K562 (cell line): ENCODE measurements around the gene CHD2. TPM values are rescaled to one million over a fixed set of nuclear protein-coding genes. Genes with fewer than 3 reads are reported as not detected.

Source experiments
- ATAC-seq: fragments of 200-7000 bp; cut with Tn5 transposase; 3 replicates; pipeline ENCODE4 v1.9.1; 2020; ENCODE audit warnings: moderate library complexity
- BruUV-seq: library from RNA; stranded (reverse); fragments of 400-500 nt; replicated peaks from 2 replicates; lab custom pipeline; 2021; lab: Mats Ljungman, UMichigan
- CTCF ChIA-PET: fragments of 300-600 bp; formaldehyde crosslinking; extraction: SDS; loops from one replicate; lab custom pipeline; 2021; ENCODE audit warnings: low intra/inter-chr PET ratio; lab: Yijun Ruan, JAX
- POLR2A ChIA-PET: fragments of 300-600, 350-650 bp; sonication (Branson Sonifier 250); formaldehyde crosslinking; extraction: SDS; loops from one replicate; lab custom pipeline; 2021; ENCODE audit warnings: antibody characterized with exemption, inconsistent platforms; lab: Yijun Ruan, JAX
- DNase-seq, 4 experiments: peaks; one replicate each; pipeline versions ENCODE4 v3.0.0 to v3.0.0-alpha.2; 2011 to 2018; ENCODE audit warnings: low spot score in 3 of 4, mixed read lengths in 3 of 4; ENCODE audit errors: extremely low read depth in 1 of 4
- FAIRE-seq: peaks from 2 replicates; lab custom pipeline; 2011; peaks lifted over from hg19 to GRCh38; lab: Jason Lieb, UNC
- H2AFZ ChIP-seq: 2 replicates; pipeline ENCODE4 v1.6.0; 2011; ENCODE audit warnings: low read depth, low read length, control low read depth, inconsistent platforms
- H3K27ac ChIP-seq: fragments of 200-600 bp; 3 replicates; pipeline ENCODE4 v1.8.0; 2011; ENCODE audit warnings: low read depth, mild to moderate bottlenecking, control low read depth, inconsistent platforms, low read length, moderate library complexity, mixed read lengths; ENCODE audit errors: extremely low read depth
- H3K27me3 ChIP-seq, 2 experiments: fragments of 300-600 bp in 1 of 2; 2 replicates in 1 of 2; 3 replicates in 1 of 2; pipeline versions ENCODE4 v1.6.0 to v1.8.0; 2011; ENCODE audit warnings: inconsistent platforms in 2 of 2, low read length in 2 of 2, mild to moderate bottlenecking in 1 of 2, mixed read lengths in 1 of 2, moderate library complexity in 1 of 2; ENCODE audit not compliant: control insufficient read depth in 2 of 2, insufficient read depth in 2 of 2
- H3K36me3 ChIP-seq: fragments of 300-600 bp; 3 replicates; pipeline ENCODE4 v1.8.0; 2011; ENCODE audit warnings: mild to moderate bottlenecking, low read length, inconsistent platforms; ENCODE audit not compliant: control insufficient read depth, insufficient read depth
- H3K4me1 ChIP-seq, 2 experiments: fragments of 200-600 bp in 1 of 2; replicated peaks in 1 of 2; 2 replicates in 1 of 2; 3 replicates in 1 of 2; pipeline versions ENCODE4 v1.5.1 to v1.8.0; 2011; ENCODE audit warnings: inconsistent platforms in 2 of 2, low read length in 2 of 2, mild to moderate bottlenecking in 1 of 2, mixed read lengths in 1 of 2, moderate library complexity in 1 of 2; ENCODE audit not compliant: control insufficient read depth in 2 of 2, insufficient read depth in 2 of 2
- H3K4me2 ChIP-seq: 2 replicates; pipeline ENCODE4 v1.6.1; 2011; ENCODE audit warnings: low read length, control low read depth, inconsistent platforms, mixed read lengths; ENCODE audit not compliant: insufficient read depth
- H3K4me3 ChIP-seq: fragments of 200-600 bp; sonication (generic), shearing (Covaris generic); 2 replicates; pipeline ENCODE4 v1.5.1; 2016; ENCODE audit warnings: control low read depth, inconsistent platforms
- H3K79me2 ChIP-seq: fragments of 200-600 bp; 3 replicates; pipeline ENCODE4 v1.8.0; 2011; ENCODE audit warnings: low read length, inconsistent platforms; ENCODE audit not compliant: control insufficient read depth, insufficient read depth
- H3K9ac ChIP-seq, 2 experiments: 2 replicates each; pipeline versions ENCODE4 v1.6.0 to v1.6.1; 2011; ENCODE audit warnings: low read depth in 2 of 2, low read length in 2 of 2, control low read depth in 1 of 2, inconsistent platforms in 1 of 2, mild to moderate bottlenecking in 1 of 2, mixed read lengths in 1 of 2; ENCODE audit not compliant: insufficient read depth in 1 of 2
- H3K9me1 ChIP-seq: one replicate; pipeline ENCODE4 v1.6.0; 2011; ENCODE audit warnings: inconsistent platforms, mild to moderate bottlenecking, low read length, moderate library complexity; ENCODE audit not compliant: control insufficient read depth, insufficient read depth
- H3K9me3 ChIP-seq: replicated peaks from 2 replicates; pipeline ENCODE4 v1.5.1; 2011; ENCODE audit warnings: low read depth, low read length, inconsistent platforms; ENCODE audit not compliant: control insufficient read depth, insufficient read depth
- H4K20me1 ChIP-seq: replicated peaks from 2 replicates; pipeline ENCODE4 v1.6.1; 2011; ENCODE audit warnings: low read length, inconsistent platforms, mixed read lengths; ENCODE audit not compliant: control insufficient read depth, insufficient read depth
- C11orf30 ChIP-seq: fragments of 450-650 bp; IDR thresholded peaks from 2 replicates; pipeline ENCODE4 v1.6.1; 2016; ENCODE audit warnings: low read depth, mild to moderate bottlenecking
- CBX8 ChIP-seq: fragments of 200-600 bp; sonication (generic); IDR thresholded peaks from 2 replicates; pipeline ENCODE4 v1.6.1; 2012; ENCODE audit warnings: borderline replicate concordance, mixed run types, low read depth, mild to moderate bottlenecking, moderate library complexity, mixed read lengths, low read length, control low read depth, inconsistent platforms; ENCODE audit not compliant: poor library complexity, severe bottlenecking; ENCODE audit errors: extremely low read depth
- CTBP1 ChIP-seq: fragments of 450-650 bp; IDR thresholded peaks from 2 replicates; pipeline ENCODE4 v1.6.1; 2016; ENCODE audit warnings: borderline replicate concordance
- DMBX1 ChIP-seq: fragments of 250-450 bp; sonication (Bioruptor Pico); IDR thresholded peaks from 2 replicates; pipeline ENCODE4 v1.8.0; 2022; ENCODE audit warnings: inconsistent platforms, mild to moderate bottlenecking, moderate library complexity, borderline replicate concordance
- EP300 ChIP-seq: IDR thresholded peaks from 2 replicates; pipeline ENCODE4 v1.6.1; 2012; ENCODE audit warnings: low read length, improper control_type of control experiment
- ETV1 ChIP-seq: fragments of 450-650 bp; conservative IDR thresholded peaks from 2 replicates; pipeline ENCODE4 v1.6.1; 2016; ENCODE audit warnings: missing genetic modification characterization, control low read depth, low read depth, missing compliant biosample characterization
- HDAC8 ChIP-seq: fragments of 450-650 bp; IDR thresholded peaks from 2 replicates; pipeline ENCODE4 v1.6.1; 2016; ENCODE audit warnings: mild to moderate bottlenecking, missing genetic modification characterization, moderate library complexity, missing compliant biosample characterization
- KDM2B ChIP-seq: fragments of 250-450 bp; sonication (Bioruptor Pico); IDR thresholded peaks from 2 replicates; pipeline ENCODE4 v1.8.0; 2021; ENCODE audit warnings: mild to moderate bottlenecking, moderate library complexity
- L3MBTL2 ChIP-seq: fragments of 450-650 bp; IDR thresholded peaks from 2 replicates; pipeline ENCODE4 v1.6.1; 2016; ENCODE audit warnings: mild to moderate bottlenecking, moderate library complexity
- MECOM ChIP-seq: fragments of 250-450 bp; sonication (Bioruptor Pico); IDR thresholded peaks from 2 replicates; pipeline ENCODE4 v1.8.0; 2022; ENCODE audit warnings: inconsistent platforms
- MEIS2 ChIP-seq: fragments of 450-650 bp; IDR thresholded peaks from 2 replicates; pipeline ENCODE4 v1.6.1; 2014; ENCODE audit warnings: mild to moderate bottlenecking; ENCODE audit not compliant: partially characterized antibody
- NFIX ChIP-seq: fragments of 250-450 bp; sonication (Bioruptor Pico); IDR thresholded peaks from 2 replicates; pipeline ENCODE4 v1.4.0; 2020; ENCODE audit warnings: low read depth, mild to moderate bottlenecking, moderate library complexity
- SMAD3 ChIP-seq: fragments of 450-650 bp; formaldehyde crosslinking; conservative IDR thresholded peaks from 2 replicates; pipeline ENCODE4 v1.4.0; 2020; ENCODE audit warnings: mild to moderate bottlenecking
- SMAD4 ChIP-seq: fragments of 250-450 bp; sonication (Bioruptor Pico); conservative IDR thresholded peaks from 2 replicates; pipeline ENCODE4 v1.8.0; 2021; ENCODE audit warnings: inconsistent platforms, mild to moderate bottlenecking, moderate library complexity
- SOX6 ChIP-seq: fragments of 450-650 bp; IDR thresholded peaks from 2 replicates; pipeline ENCODE4 v1.6.1; 2014; ENCODE audit warnings: mild to moderate bottlenecking
- TGIF2 ChIP-seq: sonication (generic); formaldehyde crosslinking; IDR thresholded peaks from 2 replicates; pipeline ENCODE4 v1.8.1; 2022; ENCODE audit warnings: mild to moderate bottlenecking, missing genetic modification reagents, moderate library complexity
- YBX1 ChIP-seq: fragments of 450-650 bp; IDR thresholded peaks from 2 replicates; pipeline ENCODE4 v1.7.1; 2016; ENCODE audit warnings: mild to moderate bottlenecking
- ZNF175 ChIP-seq: fragments of 200-800 bp; sonication (Bioruptor generic); IDR thresholded peaks from 2 replicates; pipeline ENCODE4 v1.6.1; 2016; ENCODE audit warnings: low read depth, mild to moderate bottlenecking, missing genetic modification characterization, missing compliant biosample characterization
- ZNF316 ChIP-seq: fragments of 450-650 bp; IDR thresholded peaks from 2 replicates; pipeline ENCODE4 v1.6.1; 2016
- ZNF644 ChIP-seq: fragments of 200-800 bp; sonication (Bioruptor generic); IDR thresholded peaks from 2 replicates; pipeline ENCODE4 v1.6.1; 2016; ENCODE audit warnings: low read depth, missing genetic modification characterization, missing compliant biosample characterization
- WGBS: fragments of 100-300 bp; shearing (Covaris generic); methylation state at CpG from one replicate; pipeline ENCODE4 v1.1.6; 2016; ENCODE audit warnings: low coverage, mixed read lengths; ENCODE audit not compliant: insufficient coverage; ENCODE audit errors: missing lambda C conversion rate; 5-methylcytosine and 5-hydroxymethylcytosine counted together
- in situ Hi-C: fragments of 300-500 bp; cut with MboI; formaldehyde crosslinking; loops from 4 replicates; pipeline ENCODE4 v1.15.0; 2018; ENCODE audit warnings: inconsistent platforms, mixed read lengths
- intact Hi-C: fragments of 100-400 bp; cut with micrococcal nuclease; formaldehyde crosslinking; loops from 2 replicates; pipeline ENCODE4 v1.14.2; 2022
- polyA plus RNA-seq, 8 experiments: library from polyadenylated mRNA; depleted of rRNA in 4 of 8; stranded (reverse) in 5 of 8; unstranded in 3 of 8; fragments of >200 nt; fragmentation: Nextera tagmentation in 2 of 8; fragmentation: Illumina TruSeq in 1 of 8; extraction: Ambion mirVana in 2 of 8; extraction: Trizol in 1 of 8; gene quantifications; 2 replicates each; pipeline versions ENCODE4 v1.2.1 to v1.2.3, GENCODE V29; 2011 to 2014; ENCODE audit warnings: inconsistent platforms in 1 of 8, missing spikeins in 1 of 8
- total RNA-seq, 7 experiments: library from RNA; depleted of rRNA in 6 of 7; stranded (reverse); fragments of >200 nt in 6 of 7; fragmentation: Illumina TruSeq in 2 of 7; extraction: Trizol in 2 of 7; gene quantifications; 2 replicates each; pipeline versions ENCODE4 v1.2.1 to v1.2.3, GENCODE V29; 2011 to 2021; ENCODE audit warnings: low replicate concordance in 1 of 7
- TF ChIP-seq, protein P1 (sequence below): sonication (generic); formaldehyde crosslinking; IDR thresholded peaks from 2 replicates; pipeline ENCODE4 v1.8.0; 2022; ENCODE audit warnings: mild to moderate bottlenecking, missing genetic modification reagents
- TF ChIP-seq, protein P2 (sequence below): fragments of 450-650 bp; IDR thresholded peaks from 2 replicates; pipeline ENCODE4 v1.6.1; 2016

The CHD2 gene
- total and polyA plus RNA-seq, 9 of the 15 experiments (the other 6 are each of a cell fraction or from before 2014, with no cell fraction given), result 38.9 to 70.8 (median 56.2) TPM

DNA sequence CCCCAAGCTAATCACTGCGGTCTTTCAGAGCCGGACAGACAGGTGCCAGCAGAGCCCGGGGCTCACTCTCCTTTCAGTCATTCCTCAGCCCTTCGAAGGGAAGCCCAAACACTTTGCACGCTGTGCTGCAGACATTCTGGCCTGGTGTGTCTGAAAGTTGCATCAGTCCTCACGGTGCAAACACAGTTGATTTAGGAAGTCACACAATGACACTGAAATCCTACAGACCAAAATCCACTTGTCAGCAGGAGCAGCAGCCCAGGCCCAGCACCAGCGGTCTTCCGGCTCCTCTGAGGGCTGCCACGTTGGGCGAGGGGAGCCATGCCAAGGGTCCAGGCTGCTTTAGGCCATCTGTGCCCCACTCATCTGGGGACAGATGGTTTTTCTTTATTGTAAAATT, 127.3 kb downstream of the CHD2 start:
- Histone ChIP-seq H3K9ac (no peak overlapping the region), H2AFZ (no peak overlapping the region), H3K36me3 (peaks cover 55% of the 10 kb centered on the region), H3K4me1 (peaks cover 0 to 20% of the 10 kb centered on the region in 2 experiments; a peak in 1 of 5 replicates), H3K27me3 (no peaks in the 10 kb centered on the region), H3K4me2 (no peak overlapping the region), H3K27ac (no peak overlapping the region; the same call in 2 of the 3 replicates), H3K4me3 (no peak overlapping the region), H3K79me2 (no peaks in the 10 kb centered on the region), H3K9me1 (no peaks in the 10 kb centered on the region), H3K9me3 (no peaks in the 10 kb centered on the region), H4K20me1 (peaks cover 22% of the 10 kb centered on the region)
- 78% methylated on average over 10 of the region's 10 CpGs for WGBS
- CTCF ChIA-PET, result no interaction called here
- intact Hi-C loops (no loop called here), in situ Hi-C loops (loop anchor here (25.0 kb wide), 1 partner anchor 1285 kb away; no protein-coding TSS in a partner anchor)
- ATAC-seq (peak; percentile 31), FAIRE-seq (no peak), DNase-seq (peak in 1 of 4 experiments; percentile 6)
- POLR2A ChIA-PET, result interaction anchor here (0.8 to 1.8 kb wide), 2 partner anchors 9 to 113 kb away, joined by 4 to 9 read pairs; no protein-coding TSS in a partner anchor
- no TSS peak for BruUV-seq
- TF ChIP-seq ETV1 (tag) (peak; percentile 30; the same call in 1 of the 2 replicates), MEIS2 (peak; percentile 19), C11orf30 (0 out of 2 replicates have a peak, but pooled peaks have one; percentile 3), DMBX1 (peak; percentile 69; the same call in 1 of the 2 replicates), L3MBTL2 (peak; percentile 94), ZNF175 (CRISPR knock-in tag) (peak; percentile 80; the same call in 1 of the 2 replicates), NFIX (no peak), YBX1 (no peak), SOX6 (0 out of 2 replicates have a peak, but pooled peaks have one; percentile 14), KDM2B (CRISPR knock-in tag) (no peak), SMAD4 (CRISPR knock-in tag) (peak; percentile 79), EP300 (peak; percentile 29; the same call in 1 of the 2 replicates), CTBP1 (peak; percentile 25; the same call in 1 of the 2 replicates), TGIF2 (CRISPR knock-in tag) (no peak), HDAC8 (peak; percentile 78; the same call in 1 of the 2 replicates), ZNF316 (no peak), MECOM (CRISPR knock-in tag) (no peak), SMAD3 (CRISPR knock-in tag) (no peak), CBX8 (no peak), ZNF644 (tag) (peak; percentile 36; the same call in 1 of the 2 replicates)
- TF ChIP-seq, protein P1, sequence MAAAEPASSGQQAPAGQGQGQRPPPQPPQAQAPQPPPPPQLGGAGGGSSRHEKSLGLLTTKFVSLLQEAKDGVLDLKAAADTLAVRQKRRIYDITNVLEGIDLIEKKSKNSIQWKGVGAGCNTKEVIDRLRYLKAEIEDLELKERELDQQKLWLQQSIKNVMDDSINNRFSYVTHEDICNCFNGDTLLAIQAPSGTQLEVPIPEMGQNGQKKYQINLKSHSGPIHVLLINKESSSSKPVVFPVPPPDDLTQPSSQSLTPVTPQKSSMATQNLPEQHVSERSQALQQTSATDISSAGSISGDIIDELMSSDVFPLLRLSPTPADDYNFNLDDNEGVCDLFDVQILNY (CRISPR knock-in tag), result no peak
- TF ChIP-seq, protein P2, sequence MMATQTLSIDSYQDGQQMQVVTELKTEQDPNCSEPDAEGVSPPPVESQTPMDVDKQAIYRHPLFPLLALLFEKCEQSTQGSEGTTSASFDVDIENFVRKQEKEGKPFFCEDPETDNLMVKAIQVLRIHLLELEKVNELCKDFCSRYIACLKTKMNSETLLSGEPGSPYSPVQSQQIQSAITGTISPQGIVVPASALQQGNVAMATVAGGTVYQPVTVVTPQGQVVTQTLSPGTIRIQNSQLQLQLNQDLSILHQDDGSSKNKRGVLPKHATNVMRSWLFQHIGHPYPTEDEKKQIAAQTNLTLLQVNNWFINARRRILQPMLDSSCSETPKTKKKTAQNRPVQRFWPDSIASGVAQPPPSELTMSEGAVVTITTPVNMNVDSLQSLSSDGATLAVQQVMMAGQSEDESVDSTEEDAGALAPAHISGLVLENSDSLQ, result no peak
